Smooth muscle cell (in vitro differentiated cells): Measurements from ENCODE around the gene FBXW12. TPM values are rescaled to one million over a fixed set of nuclear protein-coding genes. Genes with fewer than 3 reads are reported as not detected.
A peak's percentile ranks its signal among the peaks of the same experiment; 100 is the strongest.

Source experiments
- DNase-seq: peaks from one replicate; lab custom pipeline; 2025; ENCODE audit not compliant: unreplicated experiment; lab: John Stamatoyannopoulos, UW
- H2AFZ ChIP-seq: fragments of 200-600 bp; sonication (generic); 2 replicates; pipeline ENCODE4 v1.6.0; 2016; ENCODE audit warnings: antibody characterized with exemption, low read depth, mild to moderate bottlenecking
- H3F3A ChIP-seq: fragments of 200-600 bp; sonication (generic); 2 replicates; pipeline ENCODE4 v1.6.0; 2017; ENCODE audit warnings: antibody characterized with exemption, low read depth
- H3K27ac ChIP-seq: fragments of 200-600 bp; sonication (generic); 2 replicates; pipeline ENCODE4 v1.5.1; 2016; ENCODE audit warnings: low read depth, mild to moderate bottlenecking
- H3K27me3 ChIP-seq: fragments of 200-600 bp; sonication (generic); 2 replicates; pipeline ENCODE4 v1.6.1; 2016; ENCODE audit warnings: low read depth, mild to moderate bottlenecking
- H3K36me3 ChIP-seq: fragments of 200-600 bp; sonication (generic); 2 replicates; pipeline ENCODE4 v1.5.1; 2016; ENCODE audit warnings: low read depth
- H3K4me1 ChIP-seq: fragments of 200-600 bp; sonication (generic); 2 replicates; pipeline ENCODE4 v1.5.1; 2016; ENCODE audit warnings: low read depth
- H3K4me2 ChIP-seq: fragments of 200-600 bp; sonication (generic); 2 replicates; pipeline ENCODE4 v1.6.0; 2016; ENCODE audit warnings: mild to moderate bottlenecking
- H3K4me3 ChIP-seq: fragments of 200-600 bp; sonication (generic); 2 replicates; pipeline ENCODE4 v1.5.1; 2016; ENCODE audit warnings: mild to moderate bottlenecking
- H3K79me2 ChIP-seq: fragments of 200-600 bp; sonication (generic); 2 replicates; pipeline ENCODE4 v1.6.0; 2016; ENCODE audit warnings: low read depth, mild to moderate bottlenecking
- H3K9ac ChIP-seq: fragments of 200-600 bp; sonication (generic); 2 replicates; pipeline ENCODE4 v1.6.0; 2016; ENCODE audit warnings: low read depth
- H3K9me3 ChIP-seq: fragments of 200-600 bp; sonication (generic); replicated peaks from 2 replicates; pipeline ENCODE4 v1.5.1; 2016; ENCODE audit warnings: low read depth
- H4K20me1 ChIP-seq: fragments of 200-600 bp; sonication (generic); 2 replicates; pipeline ENCODE4 v1.6.0; 2016; ENCODE audit warnings: low read depth
- whole genome bisulfite sequencing: methylation state at CpG from one replicate; pipeline ENCODE4 v1.1.7; 2016; ENCODE audit warnings: low lambda C conversion rate; 5-methylcytosine and 5-hydroxymethylcytosine counted together
- polyA plus RNA-seq: library from polyadenylated mRNA; unstranded; fragments of >200 nt; fragmentation: Nextera tagmentation; extraction: Ambion mirVana; gene quantifications from 2 replicates; pipeline ENCODE4 v1.2.1, GENCODE V29; 2016
- total RNA-seq: library from RNA; depleted of rRNA; stranded (reverse); fragments of >200 nt; gene quantifications from 2 replicates; pipeline ENCODE4 v1.2.3, GENCODE V29; 2014
- TF ChIP-seq, protein P1 (sequence below): fragments of 200-600 bp; sonication (generic); IDR thresholded peaks from 2 replicates; pipeline ENCODE4 v1.5.1; 2017; ENCODE audit warnings: borderline replicate concordance, mild to moderate bottlenecking, antibody characterized with exemption; ENCODE audit not compliant: insufficient read depth, poor library complexity, severe bottlenecking

FBXW12 gene
- total and polyA plus RNA-seq, 2 experiments from 2014 or later: 0.07 TPM; not detected in 1

DNA sequence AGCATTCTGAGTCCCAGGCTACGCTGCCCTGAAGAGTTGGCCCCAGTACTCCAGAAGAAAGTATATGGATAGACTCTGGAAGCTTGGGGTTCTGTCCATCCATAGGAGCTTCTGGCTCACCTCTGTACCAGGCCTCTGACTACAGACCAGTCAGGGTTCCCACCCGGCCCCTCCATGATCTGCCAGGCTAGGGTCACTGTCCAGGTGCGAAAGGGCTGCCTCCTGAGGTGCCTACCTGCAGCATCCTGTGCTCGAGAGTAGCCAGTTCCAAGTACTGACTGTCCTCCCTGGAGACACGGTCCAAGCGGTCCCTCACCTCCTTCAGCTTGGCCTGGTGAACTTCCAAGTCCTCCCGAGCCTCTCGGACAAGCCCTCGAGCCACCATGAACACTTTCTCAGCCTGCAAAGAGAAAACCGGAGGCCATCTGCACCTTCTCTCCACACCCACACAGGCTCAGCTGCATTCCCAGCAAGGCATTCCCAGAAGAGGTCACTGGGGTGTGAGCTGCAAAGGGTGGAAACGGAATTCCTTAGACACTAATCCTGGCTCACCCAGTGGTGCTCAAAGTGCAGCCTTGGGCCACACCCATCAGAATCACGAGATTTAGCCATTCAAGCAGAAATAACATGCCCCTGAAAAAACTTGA, 61.6 kb downstream of the FBXW12 start:
- Histone ChIP-seq H3K27me3 (no peaks in the 10 kb centered on the region), H4K20me1 (no peaks in the 10 kb centered on the region), H2AFZ (no peak overlapping the region), H3K79me2 (no peaks in the 10 kb centered on the region), H3K36me3 (no peaks in the 10 kb centered on the region), H3K4me2 (no peak overlapping the region), H3F3A (peaks cover 5% of the 10 kb centered on the region), H3K9ac (no peak overlapping the region), H3K4me1 (peaks cover 2% of the 10 kb centered on the region), H3K27ac (peak overlapping the region; percentile 74), H3K9me3 (no peaks in the 10 kb centered on the region), H3K4me3 (no peak overlapping the region)
- no peak for DNase-seq
- WGBS: 72% methylated on average over 12 of the region's 12 CpGs
- TF ChIP-seq, protein P1, sequence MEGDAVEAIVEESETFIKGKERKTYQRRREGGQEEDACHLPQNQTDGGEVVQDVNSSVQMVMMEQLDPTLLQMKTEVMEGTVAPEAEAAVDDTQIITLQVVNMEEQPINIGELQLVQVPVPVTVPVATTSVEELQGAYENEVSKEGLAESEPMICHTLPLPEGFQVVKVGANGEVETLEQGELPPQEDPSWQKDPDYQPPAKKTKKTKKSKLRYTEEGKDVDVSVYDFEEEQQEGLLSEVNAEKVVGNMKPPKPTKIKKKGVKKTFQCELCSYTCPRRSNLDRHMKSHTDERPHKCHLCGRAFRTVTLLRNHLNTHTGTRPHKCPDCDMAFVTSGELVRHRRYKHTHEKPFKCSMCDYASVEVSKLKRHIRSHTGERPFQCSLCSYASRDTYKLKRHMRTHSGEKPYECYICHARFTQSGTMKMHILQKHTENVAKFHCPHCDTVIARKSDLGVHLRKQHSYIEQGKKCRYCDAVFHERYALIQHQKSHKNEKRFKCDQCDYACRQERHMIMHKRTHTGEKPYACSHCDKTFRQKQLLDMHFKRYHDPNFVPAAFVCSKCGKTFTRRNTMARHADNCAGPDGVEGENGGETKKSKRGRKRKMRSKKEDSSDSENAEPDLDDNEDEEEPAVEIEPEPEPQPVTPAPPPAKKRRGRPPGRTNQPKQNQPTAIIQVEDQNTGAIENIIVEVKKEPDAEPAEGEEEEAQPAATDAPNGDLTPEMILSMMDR: no peak

DNA sequence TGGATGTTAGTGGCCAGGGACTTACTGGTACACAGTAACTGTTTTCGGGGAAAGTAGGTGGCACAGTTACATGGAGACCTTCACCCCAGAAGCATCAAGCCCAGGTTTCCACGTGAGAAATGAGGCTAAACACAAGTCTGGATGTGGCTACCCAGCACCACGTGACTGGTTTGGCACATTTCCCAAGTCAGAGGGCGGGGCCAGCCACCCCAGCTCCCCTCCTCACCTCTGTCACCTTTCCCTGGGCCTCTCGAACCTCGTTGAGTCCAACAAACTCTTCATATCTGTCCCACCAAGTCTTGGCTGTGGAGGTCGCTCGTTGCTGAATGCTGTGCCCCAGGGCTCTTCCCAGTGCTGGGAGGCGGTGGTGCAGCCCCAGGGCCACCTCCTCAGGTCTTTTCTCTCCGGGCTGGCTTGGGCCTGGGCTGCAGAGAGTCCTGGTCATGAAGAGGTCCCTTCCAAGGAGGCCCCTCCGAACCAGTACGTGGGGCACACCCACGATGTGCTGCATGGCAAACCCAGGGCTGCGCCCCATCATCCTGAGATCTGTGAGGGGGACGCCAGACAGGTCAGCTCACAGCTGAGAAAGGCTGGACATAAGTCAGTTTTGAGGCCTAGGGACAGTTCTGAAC, 62.7 kb downstream of the FBXW12 start:
- TF ChIP-seq, protein P1: no peak
- no peaks in the 10 kb centered on the region for H3K9me3 ChIP-seq
- H3K4me2 ChIP-seq: no peak overlapping the region
- peaks cover 9% of the 10 kb centered on the region for H3K79me2 ChIP-seq
- no peak overlapping the region for H3K27ac ChIP-seq
- H4K20me1 ChIP-seq: no peaks in the 10 kb centered on the region
- WGBS: 89% methylated on average over 15 of the region's 15 CpGs
- H2AFZ ChIP-seq: no peak overlapping the region
- no peak overlapping the region for H3K9ac ChIP-seq
- H3F3A ChIP-seq: peaks cover 5% of the 10 kb centered on the region
- H3K4me3 ChIP-seq: no peak overlapping the region
- peaks cover 2% of the 10 kb centered on the region for H3K4me1 ChIP-seq
- no peaks in the 10 kb centered on the region for H3K27me3 ChIP-seq
- no peaks in the 10 kb centered on the region for H3K36me3 ChIP-seq
- no peak for DNase-seq

- H3K36me3 ChIP-seq: no peaks in the 10 kb centered on the region
- peaks cover 2% of the 10 kb centered on the region for H3K4me1 ChIP-seq
- H2AFZ ChIP-seq: no peak overlapping the region
- no peak overlapping the region for H3K4me3 ChIP-seq
- DNase-seq: no peak
- H3F3A ChIP-seq: peaks cover 5% of the 10 kb centered on the region
- H3K9me3 ChIP-seq: no peaks in the 10 kb centered on the region
- H3K27ac ChIP-seq: no peak overlapping the region
- 93% methylated on average over 4 of the region's 4 CpGs for WGBS
- H3K79me2 ChIP-seq: peaks cover 11% of the 10 kb centered on the region
- H3K9ac ChIP-seq: no peak overlapping the region
- H4K20me1 ChIP-seq: no peaks in the 10 kb centered on the region
- no peak overlapping the region for H3K4me2 ChIP-seq
- TF ChIP-seq, protein P1: no peak
- no peaks in the 10 kb centered on the region for H3K27me3 ChIP-seq
Measured at GRCh38 chr3:48435223-48435595, 63.2 kb downstream of the FBXW12 start.
